Neutrophil (primary cell): ENCODE measurements around the gene PYCARD.
"Not testable (repeated sequence)": the region's sequence is repeated elsewhere in the genome, so short reads cannot be mapped to it uniquely, and the experiment has no call there.

Experiments used
- H3K27ac ChIP-seq: fragments of 200-600 bp; sonication (generic); 2 replicates; pipeline ENCODE4 v1.5.1; 2016; ENCODE audit warnings: mild to moderate bottlenecking, moderate library complexity
- H3K27me3 ChIP-seq: fragments of 200-600 bp; sonication (generic); 2 replicates; pipeline ENCODE4 v1.6.0; 2016; ENCODE audit warnings: mild to moderate bottlenecking
- H3K36me3 ChIP-seq: fragments of 200-600 bp; sonication (generic); 2 replicates; pipeline ENCODE4 v1.5.1; 2017
- H3K4me1 ChIP-seq, 2 experiments: fragments of 200-600 bp in 1 of 2; sonication (generic) in 1 of 2; 1 replicate in 1 of 2; 2 replicates in 1 of 2; pipeline versions ENCODE4 v1.5.1 to v1.6.1; 2013 to 2016; ENCODE audit warnings: low read depth in 1 of 2, low read length in 1 of 2, mild to moderate bottlenecking in 1 of 2, moderate library complexity in 1 of 2; ENCODE audit not compliant: control insufficient read depth in 1 of 2, insufficient read depth in 1 of 2
- H3K4me3 ChIP-seq, 2 experiments: fragments of 200-600 bp in 1 of 2; sonication (generic) in 1 of 2; 1 replicate in 1 of 2; 2 replicates in 1 of 2; pipeline ENCODE4 v1.5.1; 2013 to 2016; ENCODE audit warnings: low read depth in 1 of 2, low read length in 1 of 2, mild to moderate bottlenecking in 1 of 2, moderate library complexity in 1 of 2
- H3K9me3 ChIP-seq: fragments of 200-600 bp; sonication (generic); 2 replicates; pipeline ENCODE4 v1.5.1; 2016
- CTCF ChIP-seq: fragments of 200-600 bp; sonication (generic); IDR thresholded peaks from 2 replicates; pipeline ENCODE4 v1.5.1; 2016; ENCODE audit warnings: antibody characterized with exemption

PYCARD gene

DNA sequence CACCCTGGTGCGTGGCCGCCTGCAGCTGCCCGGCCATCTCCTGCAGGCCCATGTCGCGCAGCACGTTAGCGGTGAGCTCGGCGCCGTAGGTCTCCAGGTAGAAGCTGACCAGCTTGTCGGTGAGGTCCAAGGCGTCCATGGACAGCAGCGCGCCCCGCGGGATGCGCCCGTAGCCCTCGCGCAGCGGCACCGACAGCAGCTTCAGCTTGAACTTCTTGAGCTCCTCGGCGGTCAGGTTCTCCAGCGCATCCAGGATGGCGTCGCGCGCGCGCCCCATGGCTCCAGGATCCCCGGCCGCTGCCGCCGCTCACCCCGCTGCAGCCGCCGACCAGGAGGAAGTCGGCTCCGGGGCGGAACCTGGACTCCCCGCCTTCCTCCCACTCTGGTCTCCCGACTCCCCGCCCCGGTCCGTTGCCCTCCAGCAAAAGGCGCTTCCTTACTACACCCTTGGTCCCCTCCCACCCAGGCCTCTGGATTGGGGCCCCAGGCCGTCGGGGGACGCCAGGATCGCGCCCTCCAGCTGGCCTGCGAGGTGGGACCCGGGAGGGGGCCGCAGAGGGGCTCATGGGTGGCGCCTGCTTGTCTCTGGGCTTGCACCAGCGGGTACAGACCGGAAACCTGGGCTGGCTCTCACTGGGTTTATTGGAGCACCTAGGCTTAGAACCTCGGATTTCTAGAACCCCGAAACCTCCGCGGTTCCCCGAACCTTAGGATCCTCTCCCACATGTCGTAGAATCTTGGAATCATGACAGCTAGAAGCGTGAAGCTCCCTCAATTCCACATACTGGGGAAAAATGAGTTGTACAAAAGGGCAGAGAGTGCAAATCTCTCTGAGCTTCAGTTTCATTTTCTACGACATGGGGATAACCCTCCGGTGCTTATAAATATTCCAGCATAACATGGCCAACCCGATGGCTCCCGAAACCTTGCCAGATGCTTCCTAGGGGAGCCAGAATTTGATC is at the start of gene PYCARD:
TSS of gene PYCARD (minus strand) at position 347 of the 962 bp plus-strand sequence. CDS start at position 277, 70 bp downstream.
- no peaks in the 10 kb centered on the region for H3K27me3 ChIP-seq
- peaks cover 35% of the 10 kb centered on the region for H3K36me3 ChIP-seq
- H3K9me3 ChIP-seq, result no peaks in the 10 kb centered on the region
- H3K27ac ChIP-seq, result peak within 1 kb of the TSS; percentile 89
- TF ChIP-seq CTCF, result no peak
- H3K4me1 ChIP-seq, result peaks cover 63 to 64% of the 10 kb centered on the region in 2 experiments
- H3K4me3 ChIP-seq, result peak within 1 kb of the TSS; percentile 95 to 96

DNA sequence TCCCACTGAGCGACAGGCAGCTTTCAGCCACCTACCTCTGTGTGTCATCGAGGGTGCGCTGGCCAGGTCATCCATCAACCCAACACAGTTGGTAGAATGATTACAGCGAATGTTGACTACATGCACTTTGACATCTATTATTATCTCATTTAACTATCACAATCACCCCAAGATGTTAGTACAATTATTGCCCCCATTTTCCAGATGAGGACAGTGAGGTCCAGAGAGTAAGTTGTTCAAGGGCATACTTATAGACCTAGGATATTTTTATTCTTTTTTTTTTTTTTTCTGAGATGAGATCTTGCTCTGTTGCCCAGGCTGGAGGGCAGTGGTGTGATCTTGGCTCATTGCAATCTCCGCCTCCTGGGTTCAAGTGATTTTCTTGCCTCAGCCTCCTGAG is 48.9 kb upstream of the PYCARD start:
- H3K4me1 ChIP-seq, result peaks cover 51 to 58% of the 10 kb centered on the region in 2 experiments
- H3K27me3 ChIP-seq, result no peaks in the 10 kb centered on the region
- no peaks in the 10 kb centered on the region for H3K36me3 ChIP-seq
- H3K9me3 ChIP-seq, result no peaks in the 10 kb centered on the region
- H3K4me3 ChIP-seq, result no peak overlapping the region
- TF ChIP-seq CTCF, result no peak
- H3K27ac ChIP-seq, result no peak overlapping the region

DNA sequence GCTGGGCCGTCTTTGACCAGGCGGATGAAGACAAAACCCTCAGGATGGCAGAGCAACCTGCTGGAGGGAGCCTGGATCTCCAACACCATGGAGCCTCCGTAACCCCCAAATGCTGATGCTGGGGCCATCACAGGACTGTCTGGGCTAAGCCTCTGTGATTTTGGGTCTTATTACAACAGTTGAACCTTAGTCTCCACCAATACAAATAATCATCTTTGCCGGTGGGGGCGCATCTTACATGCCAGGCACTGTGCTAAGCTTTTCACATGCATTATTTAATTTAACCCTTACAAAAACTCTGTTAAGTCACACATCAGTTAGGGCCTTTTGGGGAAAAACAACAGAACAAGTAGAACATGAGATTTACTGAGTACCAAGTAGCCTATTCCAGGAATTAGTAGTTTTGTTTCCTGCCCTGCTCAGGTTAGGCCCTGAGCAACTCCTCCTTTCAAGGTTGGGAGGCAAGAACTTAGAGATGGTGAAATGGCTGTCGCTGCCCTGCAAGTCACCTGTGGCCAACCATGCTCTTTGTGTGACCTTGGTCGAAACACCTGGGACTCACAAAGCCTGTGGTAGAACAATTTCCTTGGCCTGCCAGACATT is 48.3 kb upstream of the PYCARD start:
- Histone ChIP-seq H3K4me3 (no peak overlapping the region), H3K4me1 (peaks cover 45 to 52% of the 10 kb centered on the region in 2 experiments), H3K27ac (no peak overlapping the region), H3K36me3 (no peaks in the 10 kb centered on the region), H3K9me3 (no peaks in the 10 kb centered on the region), H3K27me3 (no peaks in the 10 kb centered on the region)
- no peak for TF ChIP-seq CTCF

- Histone ChIP-seq H3K27me3 (no peaks in the 10 kb centered on the region), H3K36me3 (no peaks in the 10 kb centered on the region), H3K4me3 (no peak overlapping the region), H3K4me1 (peaks cover 36 to 40% of the 10 kb centered on the region in 2 experiments), H3K9me3 (no peaks in the 10 kb centered on the region), H3K27ac (no peak overlapping the region)
- TF ChIP-seq CTCF, result no peak
Measured at GRCh38 chr16:31248344-31248743, 45.8 kb upstream of the PYCARD start.

- H3K4me1 ChIP-seq, result peaks cover 41 to 42% of the 10 kb centered on the region in 2 experiments
- H3K9me3 ChIP-seq, result no peaks in the 10 kb centered on the region
- no peak overlapping the region for H3K4me3 ChIP-seq
- H3K36me3 ChIP-seq, result no peaks in the 10 kb centered on the region
- H3K27ac ChIP-seq, result no peak overlapping the region
- H3K27me3 ChIP-seq, result no peaks in the 10 kb centered on the region
- TF ChIP-seq CTCF, result no peak
Measured at GRCh38 chr16:31246296-31246695, 43.7 kb upstream of the PYCARD start.

GRCh38 chr16:31245598-31245997 is 43.0 kb upstream of the PYCARD start:
- not testable (repeated sequence) for H3K9me3 ChIP-seq, H3K27ac ChIP-seq, H3K36me3 ChIP-seq, H3K4me3 ChIP-seq, H3K27me3 ChIP-seq
- peaks cover 36 to 40% of the 10 kb centered on the region in 2 experiments for H3K4me1 ChIP-seq
